Epithelial cell of proximal tubule (primary cell): ENCODE measurements around the gene NEK1. TPM values are rescaled to one million over a fixed set of nuclear protein-coding genes. Genes with fewer than 3 reads are reported as not detected.

Experiments
- DNase-seq: peaks from one replicate; pipeline ENCODE4 v3.0.0-alpha.2; 2011; ENCODE audit warnings: low read depth
- H3K4me3 ChIP-seq: 2 replicates; pipeline ENCODE4 v1.5.1; 2011; ENCODE audit warnings: low read depth, mild to moderate bottlenecking, low read length
- total RNA-seq: library from RNA; depleted of rRNA; stranded (reverse); fragments of >200 nt; gene quantifications from 2 replicates; pipeline ENCODE4 v1.2.3, GENCODE V29; 2015
- TF ChIP-seq, protein P1 (sequence below): conservative IDR thresholded peaks from 2 replicates; pipeline ENCODE4 v1.5.1; 2012; ENCODE audit warnings: low read depth, mild to moderate bottlenecking, low read length

Gene NEK1
- total RNA-seq, 1 donor from 2014 or later = 8.0 TPM

DNA sequence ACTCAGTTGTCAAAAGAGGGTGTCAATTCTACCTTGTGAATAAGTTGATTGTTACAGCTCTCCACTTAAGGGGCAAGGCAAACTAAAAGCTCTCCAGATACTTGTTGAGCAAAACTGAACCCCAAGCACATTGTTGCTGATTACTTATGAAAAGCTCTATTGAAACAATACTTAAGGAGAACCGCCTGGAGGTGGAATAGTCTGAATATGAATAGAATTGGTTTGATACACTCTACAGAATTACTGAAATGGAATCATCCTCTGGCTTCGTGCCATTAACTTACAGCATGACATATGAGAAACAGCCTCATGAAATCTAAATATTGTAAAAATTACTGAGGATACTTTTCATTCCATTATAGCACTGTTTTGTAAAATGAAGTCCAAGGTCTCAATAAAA, 214.6 kb downstream of the NEK1 start:
- no peak overlapping the region for H3K4me3 ChIP-seq
- no peak for DNase-seq
- TF ChIP-seq, protein P1, sequence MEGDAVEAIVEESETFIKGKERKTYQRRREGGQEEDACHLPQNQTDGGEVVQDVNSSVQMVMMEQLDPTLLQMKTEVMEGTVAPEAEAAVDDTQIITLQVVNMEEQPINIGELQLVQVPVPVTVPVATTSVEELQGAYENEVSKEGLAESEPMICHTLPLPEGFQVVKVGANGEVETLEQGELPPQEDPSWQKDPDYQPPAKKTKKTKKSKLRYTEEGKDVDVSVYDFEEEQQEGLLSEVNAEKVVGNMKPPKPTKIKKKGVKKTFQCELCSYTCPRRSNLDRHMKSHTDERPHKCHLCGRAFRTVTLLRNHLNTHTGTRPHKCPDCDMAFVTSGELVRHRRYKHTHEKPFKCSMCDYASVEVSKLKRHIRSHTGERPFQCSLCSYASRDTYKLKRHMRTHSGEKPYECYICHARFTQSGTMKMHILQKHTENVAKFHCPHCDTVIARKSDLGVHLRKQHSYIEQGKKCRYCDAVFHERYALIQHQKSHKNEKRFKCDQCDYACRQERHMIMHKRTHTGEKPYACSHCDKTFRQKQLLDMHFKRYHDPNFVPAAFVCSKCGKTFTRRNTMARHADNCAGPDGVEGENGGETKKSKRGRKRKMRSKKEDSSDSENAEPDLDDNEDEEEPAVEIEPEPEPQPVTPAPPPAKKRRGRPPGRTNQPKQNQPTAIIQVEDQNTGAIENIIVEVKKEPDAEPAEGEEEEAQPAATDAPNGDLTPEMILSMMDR = no peak

DNA sequence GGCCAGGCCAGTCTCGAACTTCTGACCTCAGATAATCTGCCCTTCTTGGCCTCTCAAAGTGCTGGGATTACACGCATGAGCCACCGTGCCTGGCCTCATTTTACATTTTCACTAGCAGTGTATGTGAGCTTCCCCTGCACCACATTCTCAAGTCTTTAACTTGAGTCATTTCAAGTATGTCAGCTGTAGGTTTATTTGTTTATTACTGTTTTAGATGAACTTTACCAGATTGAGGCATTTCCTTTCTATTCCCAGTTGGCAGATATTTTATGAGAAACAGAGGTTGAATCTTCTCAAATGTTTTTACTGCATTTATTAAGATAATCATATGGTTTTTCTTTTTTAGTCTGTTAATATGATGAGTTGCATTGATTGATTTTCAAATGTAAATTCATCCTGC, 227.0 kb downstream of the NEK1 start:
- no peak overlapping the region for H3K4me3 ChIP-seq
- DNase-seq = no peak
- TF ChIP-seq, protein P1 = no peak

DNA sequence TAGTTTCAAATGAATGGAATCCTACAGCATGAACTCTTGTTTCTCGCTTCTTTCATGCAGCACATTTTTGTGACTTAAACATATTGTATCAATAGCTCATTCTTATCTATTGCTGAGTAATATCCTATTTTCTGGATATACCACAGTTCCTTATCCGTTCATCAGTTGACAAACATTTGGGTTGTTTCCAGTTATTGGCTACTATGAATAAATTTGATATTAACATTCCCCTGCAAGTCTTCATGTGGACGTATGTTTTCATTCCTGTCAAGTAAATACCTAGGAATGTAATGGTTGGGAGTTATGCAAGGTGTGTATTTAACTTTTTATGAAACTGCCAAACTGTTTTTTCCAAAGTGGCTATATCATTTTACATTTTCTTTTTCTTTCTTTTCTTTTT, 227.6 kb downstream of the NEK1 start:
- TF ChIP-seq, protein P1 = no peak
- no peak overlapping the region for H3K4me3 ChIP-seq
- DNase-seq = no peak

DNA sequence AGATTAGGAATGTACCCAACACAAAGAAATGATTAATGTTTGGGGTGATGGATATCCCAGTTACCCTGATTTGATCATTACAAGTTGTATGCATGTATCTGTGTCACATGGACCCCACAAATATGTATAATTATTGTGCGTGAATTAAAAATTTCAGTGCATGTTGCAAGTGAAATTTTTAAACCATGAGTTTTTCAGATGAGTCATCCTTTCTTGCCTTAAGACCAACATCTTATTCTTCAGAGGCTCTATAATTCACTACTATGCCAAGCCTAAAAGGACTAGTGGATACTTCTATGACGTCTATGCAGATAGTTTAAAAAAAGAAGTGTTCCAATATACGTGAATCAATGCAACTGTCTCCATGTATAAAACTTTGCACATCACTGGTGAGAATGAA, 228.7 kb downstream of the NEK1 start:
- H3K4me3 ChIP-seq = no peak overlapping the region
- peak; percentile 16 for DNase-seq
- TF ChIP-seq, protein P1 = no peak

DNA sequence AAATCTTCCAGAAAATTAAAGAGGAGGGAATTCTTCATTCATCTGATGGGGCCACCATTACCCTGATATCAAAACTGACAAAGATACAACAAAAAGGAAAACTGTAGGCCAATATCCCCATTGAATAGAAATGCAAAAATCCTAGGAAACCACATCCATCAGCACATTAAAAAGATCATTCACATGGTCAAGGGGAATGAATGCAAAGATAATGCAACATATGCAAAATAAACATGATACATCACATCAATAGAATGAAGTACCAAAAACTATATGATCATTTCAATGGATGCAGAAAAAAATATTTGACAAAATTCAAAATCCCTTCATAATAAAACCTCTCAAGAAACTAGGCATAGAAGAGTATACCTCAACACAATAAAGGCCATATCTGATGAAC, 232.7 kb downstream of the NEK1 start:
- DNase-seq = no peak
- H3K4me3 ChIP-seq = no peak overlapping the region
- TF ChIP-seq, protein P1 = no peak

DNA sequence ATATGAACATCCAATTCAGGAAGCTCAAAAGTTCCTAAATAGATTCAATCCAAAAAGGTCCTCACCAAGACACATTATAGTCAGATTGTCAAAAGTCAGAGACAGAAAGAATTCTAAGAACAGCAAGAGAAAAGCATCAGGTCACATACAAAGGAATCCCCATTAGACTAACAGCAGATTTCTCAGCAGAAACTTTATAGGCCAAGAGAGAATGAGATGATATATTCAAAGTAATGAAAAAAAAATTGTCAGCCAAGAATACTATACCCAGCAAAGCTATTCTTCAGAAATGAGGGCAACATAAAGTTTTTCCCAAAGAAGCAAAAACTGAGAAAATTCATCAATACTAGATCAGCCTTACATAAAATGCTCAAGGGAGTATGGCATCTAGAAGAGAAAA, 235.0 kb downstream of the NEK1 start:
- no peak overlapping the region for H3K4me3 ChIP-seq
- TF ChIP-seq, protein P1 = no peak
- DNase-seq = no peak

DNA sequence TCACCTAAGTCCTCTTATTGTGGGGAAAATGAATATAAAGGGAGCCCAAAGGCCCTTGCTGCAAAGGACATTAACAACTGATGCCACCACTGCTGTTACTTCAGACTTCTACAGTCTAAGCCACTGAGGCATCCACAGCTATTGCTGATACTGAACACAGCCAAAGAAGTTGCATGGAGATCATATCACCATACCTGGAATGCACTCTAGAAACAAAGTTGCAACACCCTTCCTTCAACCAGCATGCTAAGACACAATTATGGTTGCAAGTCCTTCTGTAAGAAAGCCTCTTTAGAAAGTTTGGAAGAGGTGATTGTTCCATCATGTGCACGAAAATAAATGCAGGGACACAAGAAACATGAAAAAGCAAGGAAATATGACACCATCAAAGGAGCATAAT, 236.0 kb downstream of the NEK1 start:
- TF ChIP-seq, protein P1 = no peak
- no peak for DNase-seq
- no peak overlapping the region for H3K4me3 ChIP-seq
